K562 (cell line): Measurements from ENCODE around the gene TFAP2A. TPM values are rescaled to one million over a fixed set of nuclear protein-coding genes. Genes with fewer than 3 reads are reported as not detected.

Experiments used
- CBFA2T2 ChIP-seq: fragments of 450-650 bp; conservative IDR thresholded peaks from 2 replicates; pipeline ENCODE4 v1.6.1; 2017; ENCODE audit warnings: mild to moderate bottlenecking
- CUX1 ChIP-seq: fragments of 200-800 bp; sonication (Bioruptor generic); IDR thresholded peaks from 2 replicates; pipeline ENCODE4 v1.6.1; 2016; ENCODE audit warnings: missing genetic modification characterization, missing compliant biosample characterization
- FOSL1 ChIP-seq: fragments of 200-800 bp; sonication (Bioruptor generic); conservative IDR thresholded peaks from 2 replicates; pipeline ENCODE4 v1.6.1; 2016; ENCODE audit warnings: missing genetic modification characterization, missing compliant biosample characterization
- HMGXB4 ChIP-seq: sonication (generic); formaldehyde crosslinking; IDR thresholded peaks from 2 replicates; pipeline ENCODE4 v1.8.1; 2023; ENCODE audit warnings: mild to moderate bottlenecking, missing genetic modification reagents
- HNRNPUL1 ChIP-seq: fragments of 200-400 bp; formaldehyde crosslinking; IDR thresholded peaks from 2 replicates; pipeline ENCODE4 v1.6.1; 2017; ENCODE audit warnings: low read length
- MEIS2 ChIP-seq: fragments of 450-650 bp; IDR thresholded peaks from 2 replicates; pipeline ENCODE4 v1.6.1; 2014; ENCODE audit warnings: mild to moderate bottlenecking; ENCODE audit not compliant: partially characterized antibody
- MTA2 ChIP-seq: fragments of 450-650 bp; IDR thresholded peaks from 2 replicates; pipeline ENCODE4 v1.6.1; 2016; ENCODE audit warnings: low read depth
- NBN ChIP-seq: fragments of 450-650 bp; IDR thresholded peaks from 2 replicates; pipeline ENCODE4 v1.6.1; 2016; ENCODE audit warnings: low read depth, mild to moderate bottlenecking
- NEUROD1 ChIP-seq: fragments of 150-350 bp; IDR thresholded peaks from 2 replicates; pipeline ENCODE4 v1.6.1; 2014; ENCODE audit warnings: borderline replicate concordance, low read length, low read depth; ENCODE audit not compliant: partially characterized antibody
- NFIC ChIP-seq: fragments of 450-650 bp; IDR thresholded peaks from 2 replicates; pipeline ENCODE4 v1.6.1; 2017; ENCODE audit warnings: mild to moderate bottlenecking, inconsistent platforms
- RCOR1 ChIP-seq, 2 experiments: IDR thresholded peaks; 2 replicates each; pipeline ENCODE4 v1.6.1; 2012; ENCODE audit warnings: low read depth in 2 of 2, low read length in 2 of 2, borderline replicate concordance in 1 of 2, improper control_type of control experiment in 1 of 2
- RNF219 ChIP-seq: fragments of 250-450 bp; sonication (Bioruptor Pico); IDR thresholded peaks from 2 replicates; pipeline ENCODE4 v1.5.0; 2022; ENCODE audit warnings: mild to moderate bottlenecking
- SETDB1 ChIP-seq: IDR thresholded peaks from one replicate; pipeline ENCODE4 v1.6.1; 2012; ENCODE audit warnings: low read length, control low read depth, inconsistent platforms
- TCF3 ChIP-seq: sonication (generic); formaldehyde crosslinking; IDR thresholded peaks from 2 replicates; pipeline ENCODE4 v1.4.0; 2020; ENCODE audit warnings: mild to moderate bottlenecking, missing genetic modification reagents
- ZBTB34 ChIP-seq: fragments of 250-450 bp; sonication (Bioruptor Pico); IDR thresholded peaks from 2 replicates; pipeline ENCODE4 v1.8.0; 2021; ENCODE audit warnings: mild to moderate bottlenecking, moderate library complexity
- ZFP1 ChIP-seq: fragments of 450-650 bp; formaldehyde crosslinking; IDR thresholded peaks from 2 replicates; pipeline ENCODE4 v1.4.0; 2020; ENCODE audit warnings: mild to moderate bottlenecking, mixed read lengths
- ZNF263 ChIP-seq: sonication (generic); formaldehyde crosslinking; IDR thresholded peaks from 2 replicates; pipeline ENCODE4 v1.8.0; 2022; ENCODE audit warnings: mild to moderate bottlenecking, missing genetic modification reagents, borderline replicate concordance
- ZNF324 ChIP-seq: fragments of 250-450 bp; sonication (Bioruptor Pico); IDR thresholded peaks from 2 replicates; pipeline ENCODE4 v1.4.0; 2020; ENCODE audit warnings: mild to moderate bottlenecking
- polyA plus RNA-seq, 8 experiments: library from polyadenylated mRNA; depleted of rRNA in 4 of 8; stranded (reverse) in 5 of 8; unstranded in 3 of 8; fragments of >200 nt; fragmentation: Nextera tagmentation in 2 of 8; fragmentation: Illumina TruSeq in 1 of 8; extraction: Ambion mirVana in 2 of 8; extraction: Trizol in 1 of 8; gene quantifications; 2 replicates each; pipeline versions ENCODE4 v1.2.1 to v1.2.3, GENCODE V29; 2011 to 2014; ENCODE audit warnings: inconsistent platforms in 1 of 8, missing spikeins in 1 of 8
- total RNA-seq, 7 experiments: library from RNA; depleted of rRNA in 6 of 7; stranded (reverse); fragments of >200 nt in 6 of 7; fragmentation: Illumina TruSeq in 2 of 7; extraction: Trizol in 2 of 7; gene quantifications; 2 replicates each; pipeline versions ENCODE4 v1.2.1 to v1.2.3, GENCODE V29; 2011 to 2021; ENCODE audit warnings: low replicate concordance in 1 of 7

Gene TFAP2A
- total and polyA plus RNA-seq, 9 of the 15 experiments (the other 6 are each of a cell fraction or from before 2014, with no cell fraction given), result 0.14 to 0.53 (median 0.19) TPM; not detected in 1

- TF ChIP-seq CBFA2T2, result peak; percentile 84
- TF ChIP-seq ZNF324, result no peak
- TF ChIP-seq SETDB1, result no peak
- TF ChIP-seq ZBTB34, result no peak
- peak; percentile 89 for TF ChIP-seq TCF3 (CRISPR knock-in tag)
- TF ChIP-seq ZNF263 (CRISPR knock-in tag), result no peak
- peak; percentile 3 for TF ChIP-seq MEIS2
- peak; percentile 68 for TF ChIP-seq NFIC
- peak; percentile 66; the same call in 1 of the 2 replicates for TF ChIP-seq FOSL1 (tag)
- TF ChIP-seq NBN, result peak; percentile 81; the same call in 1 of the 2 replicates
- no peak for TF ChIP-seq ZFP1
- TF ChIP-seq CUX1, result 0 out of 2 replicates have a peak, but pooled peaks have one; percentile 45
- peak; percentile 78 for TF ChIP-seq MTA2
- no peak for TF ChIP-seq HNRNPUL1
- TF ChIP-seq RCOR1 (IDR thresholded peaks at IDR 0.05; ENCODE audit: borderline replicate concordance in 1 of 2, low read depth in 2 of 2, low read length in 2 of 2), result peak in 1 of 2 experiments; percentile 86; a peak in 2 of 4 replicates
- peak; percentile 44 for TF ChIP-seq NEUROD1
- no peak for TF ChIP-seq RNF219 (CRISPR knock-in tag)
- TF ChIP-seq HMGXB4 (CRISPR knock-in tag), result no peak
These were observed 13.1 kb downstream of the TFAP2A start (continued) for GRCh38 chr6:10401632-10402223.
